ENCODE measurements around the gene MRPL47. TPM values are rescaled to one million over a fixed set of nuclear protein-coding genes. Genes with fewer than 3 reads are reported as not detected.
"Not testable (repeated sequence)": the region's sequence is repeated elsewhere in the genome, so short reads cannot be mapped to it uniquely, and the experiment has no call there.

The MRPL47 gene
- total RNA-seq (66.9 TPM), polyA plus RNA-seq (68.2 TPM)
- long read RNA-seq, donor 1, partial matches to known transcripts = 0 of 4 reads
- long read RNA-seq, donor 1, other reads (novel, unspliced or antisense) = 0 of 4 reads
- long read RNA-seq, donor 2 = 0 reads
- long read RNA-seq, donor 3, transcript MRPL47-202 (6 exons, 673 nt) = minor isoform, 5 of 579 reads
- long read RNA-seq, donor 3, transcript MRPL47-203 (7 exons, 1,370 nt) = major isoform, 76 of 579 reads
- long read RNA-seq, donor 3, partial matches to known transcripts = 466 of 579 reads
- long read RNA-seq, donor 3, other reads (novel, unspliced or antisense) = 32 of 579 reads
- long read RNA-seq, donor 4, transcript MRPL47-203 (7 exons, 1,370 nt) = major isoform, 19 of 21 reads
- long read RNA-seq, donor 4, partial matches to known transcripts = 0 of 21 reads
- long read RNA-seq, donor 4, other reads (novel, unspliced or antisense) = 0 of 21 reads
- long read RNA-seq, donor 5, transcript MRPL47-202 (6 exons, 673 nt) = minor isoform, 5 of 110 reads
- long read RNA-seq, donor 5, transcript MRPL47-203 (7 exons, 1,370 nt) = major isoform, 86 of 110 reads
- long read RNA-seq, donor 5, partial matches to known transcripts = 19 of 110 reads
- long read RNA-seq, donor 5, other reads (novel, unspliced or antisense) = 0 of 110 reads
- long read RNA-seq, donor 6, transcript MRPL47-203 (7 exons, 1,370 nt) = major isoform, 22 of 23 reads
- long read RNA-seq, donor 6, partial matches to known transcripts = 0 of 23 reads
- long read RNA-seq, donor 6, other reads (novel, unspliced or antisense) = 0 of 23 reads
- long read RNA-seq, donor 7, transcript MRPL47-203 (7 exons, 1,370 nt) = major isoform, 43 of 51 reads
- long read RNA-seq, donor 7, partial matches to known transcripts = 5 of 51 reads
- long read RNA-seq, donor 7, other reads (novel, unspliced or antisense) = 0 of 51 reads
- long read RNA-seq, donor 8, transcript MRPL47-203 (7 exons, 1,370 nt) = major isoform, 18 of 21 reads
- long read RNA-seq, donor 8, partial matches to known transcripts = 0 of 21 reads
- long read RNA-seq, donor 8, other reads (novel, unspliced or antisense) = 0 of 21 reads
- long read RNA-seq, donor 9, transcript MRPL47-203 (7 exons, 1,370 nt) = major isoform, 18 of 18 reads
- long read RNA-seq, donor 9, partial matches to known transcripts = 0 of 18 reads
- long read RNA-seq, donor 9, other reads (novel, unspliced or antisense) = 0 of 18 reads
- long read RNA-seq, donor 10, transcript MRPL47-203 (7 exons, 1,370 nt) = major isoform, 32 of 35 reads
- long read RNA-seq, donor 10, partial matches to known transcripts = 0 of 35 reads
- long read RNA-seq, donor 10, other reads (novel, unspliced or antisense) = 0 of 35 reads

GRCh38 chr3:179604321-179605078 is at the start of gene MRPL47, which contains the start of gene NDUFB5:
TSS of gene MRPL47 (minus strand) at chr3:179604638. CDS start at chr3:179604624, 14 bp downstream.
TSS of gene NDUFB5 (plus strand) at chr3:179604794. CDS start at chr3:179604816, 22 bp downstream.
- no peaks in the 10 kb centered on the region for H3K27me3 ChIP-seq (ENCODE audit: control insufficient read depth in 2 of 2, insufficient read depth in 1 of 2, low read length in 1 of 2)
- H3K27ac ChIP-seq (ENCODE audit: low read depth in 1 of 2, low read length in 1 of 2) = peak within 1 kb of the TSS; percentile 92 to 93
- H3K4me1 ChIP-seq (ENCODE audit: control insufficient read depth in 2 of 2, insufficient read depth in 2 of 2, low read length in 2 of 2) = peaks cover 0 to 14% of the 10 kb centered on the region in 2 donors
- peak; percentile 88 to 99 (median 96) for DNase-seq (ENCODE audit: low read depth in 6 of 9, low spot score in 9 of 9)
- H3K36me3 ChIP-seq (ENCODE audit: control insufficient read depth in 2 of 2, insufficient read depth in 2 of 2, low read length in 1 of 2) = peaks cover 10 to 20% of the 10 kb centered on the region in 2 donors
- WGBS = under 1% methylated on average over 45 of the region's 45 CpGs
- H3K9me3 ChIP-seq (ENCODE audit: control insufficient read depth in 2 of 2, insufficient read depth in 1 of 2, low read length in 1 of 2) = no peaks in the 10 kb centered on the region
- peak within 1 kb of the TSS; percentile 66 to 90 for H3K4me3 ChIP-seq (ENCODE audit: low read length in 2 of 2)

- Histone ChIP-seq H3K4me1 (ENCODE audit: control insufficient read depth in 2 of 2, insufficient read depth in 2 of 2, low read length in 2 of 2) (peaks cover 2 to 18% of the 10 kb centered on the region in 2 donors), H3K4me3 (ENCODE audit: low read length in 2 of 2) (peak overlapping the region; percentile 78 to 89), H3K36me3 (ENCODE audit: control insufficient read depth in 2 of 2, insufficient read depth in 2 of 2, low read length in 1 of 2) (no peaks in the 10 kb centered on the region), H3K27ac (ENCODE audit: low read depth in 1 of 2, low read length in 1 of 2) (peak overlapping the region; percentile 87 to 94), H3K9me3 (ENCODE audit: control insufficient read depth in 2 of 2, insufficient read depth in 1 of 2, low read length in 1 of 2) (no peaks in the 10 kb centered on the region), H3K27me3 (ENCODE audit: control insufficient read depth in 2 of 2, insufficient read depth in 1 of 2, low read length in 1 of 2) (peaks cover 0 to 10% of the 10 kb centered on the region in 2 donors)
- under 1% methylated on average over 77 of the region's 77 CpGs for WGBS
- DNase-seq (ENCODE audit: low read depth in 6 of 9, low spot score in 9 of 9) = peak in 7 of 9 donors; percentile 46 to 84 (median 56)
These were observed 48.8 kb upstream of the MRPL47 start for GRCh38 chr3:179653096-179653797.

- H3K4me3 ChIP-seq (ENCODE audit: low read length in 2 of 2) = peak within 1 kb of the TSS; percentile 78 to 89
- H3K4me1 ChIP-seq (ENCODE audit: control insufficient read depth in 2 of 2, insufficient read depth in 2 of 2, low read length in 2 of 2) = peaks cover 2 to 18% of the 10 kb centered on the region in 2 donors
- H3K27me3 ChIP-seq (ENCODE audit: control insufficient read depth in 2 of 2, insufficient read depth in 1 of 2, low read length in 1 of 2) = peaks cover 0 to 10% of the 10 kb centered on the region in 2 donors
- H3K36me3 ChIP-seq (ENCODE audit: control insufficient read depth in 2 of 2, insufficient read depth in 2 of 2, low read length in 1 of 2) = no peaks in the 10 kb centered on the region
- peak in 8 of 9 donors; percentile 34 to 80 (median 45) for DNase-seq (ENCODE audit: low read depth in 6 of 9, low spot score in 9 of 9)
- no peaks in the 10 kb centered on the region for H3K9me3 ChIP-seq (ENCODE audit: control insufficient read depth in 2 of 2, insufficient read depth in 1 of 2, low read length in 1 of 2)
- peak within 1 kb of the TSS; percentile 87 to 94 for H3K27ac ChIP-seq (ENCODE audit: low read depth in 1 of 2, low read length in 1 of 2)
- under 1% methylated on average over 55 of the region's 56 CpGs for WGBS
These were observed 48.1 kb upstream of the MRPL47 start, which contains the start of gene USP13 for GRCh38 chr3:179652447-179653095. TSS of gene USP13 (plus strand) at chr3:179653040. CDS start at chr3:179653226, 186 bp downstream.

GRCh38 chr3:179651687-179652446 is 47.4 kb upstream of the MRPL47 start:
- Histone ChIP-seq H3K36me3 (ENCODE audit: control insufficient read depth in 2 of 2, insufficient read depth in 2 of 2, low read length in 1 of 2) (no peaks in the 10 kb centered on the region), H3K4me3 (ENCODE audit: low read length in 2 of 2) (peak overlapping the region; percentile 42 to 89), H3K4me1 (ENCODE audit: control insufficient read depth in 2 of 2, insufficient read depth in 2 of 2, low read length in 2 of 2) (peaks cover 2 to 18% of the 10 kb centered on the region in 2 donors), H3K27me3 (ENCODE audit: control insufficient read depth in 2 of 2, insufficient read depth in 1 of 2, low read length in 1 of 2) (peaks cover 0 to 10% of the 10 kb centered on the region in 2 donors), H3K27ac (ENCODE audit: low read depth in 1 of 2, low read length in 1 of 2) (no peak overlapping the region), H3K9me3 (ENCODE audit: control insufficient read depth in 2 of 2, insufficient read depth in 1 of 2, low read length in 1 of 2) (no peaks in the 10 kb centered on the region)
- DNase-seq (ENCODE audit: low read depth in 6 of 9, low spot score in 9 of 9) = no peak
- 51% methylated on average over 11 of the region's 11 CpGs for WGBS

GRCh38 chr3:179646177-179646576 is 41.7 kb upstream of the MRPL47 start:
- no peaks in the 10 kb centered on the region for H3K4me1 ChIP-seq (ENCODE audit: control insufficient read depth in 2 of 2, insufficient read depth in 2 of 2, low read length in 2 of 2)
- no peaks in the 10 kb centered on the region for H3K36me3 ChIP-seq (ENCODE audit: control insufficient read depth in 2 of 2, insufficient read depth in 2 of 2, low read length in 1 of 2)
- 95% methylated on average over 3 of the region's 3 CpGs for WGBS
- H3K4me3 ChIP-seq (ENCODE audit: low read length in 2 of 2) = no peak overlapping the region
- H3K27ac ChIP-seq (ENCODE audit: low read depth in 1 of 2, low read length in 1 of 2) = no peak overlapping the region
- DNase-seq (ENCODE audit: low read depth in 6 of 9, low spot score in 9 of 9) = no peak
- H3K9me3 ChIP-seq (ENCODE audit: control insufficient read depth in 2 of 2, insufficient read depth in 1 of 2, low read length in 1 of 2) = no peaks in the 10 kb centered on the region
- no peaks in the 10 kb centered on the region for H3K27me3 ChIP-seq (ENCODE audit: control insufficient read depth in 2 of 2, insufficient read depth in 1 of 2, low read length in 1 of 2)

GRCh38 chr3:179643837-179644236 is 39.4 kb upstream of the MRPL47 start:
- not testable (repeated sequence) for H3K4me3 ChIP-seq (ENCODE audit: low read length in 2 of 2); H3K27me3 ChIP-seq (ENCODE audit: control insufficient read depth in 2 of 2, insufficient read depth in 1 of 2, low read length in 1 of 2); DNase-seq (ENCODE audit: low read depth in 6 of 9, low spot score in 9 of 9); H3K4me1 ChIP-seq (ENCODE audit: control insufficient read depth in 2 of 2, insufficient read depth in 2 of 2, low read length in 2 of 2); H3K36me3 ChIP-seq (ENCODE audit: control insufficient read depth in 2 of 2, insufficient read depth in 2 of 2, low read length in 1 of 2); H3K27ac ChIP-seq (ENCODE audit: low read depth in 1 of 2, low read length in 1 of 2); H3K9me3 ChIP-seq (ENCODE audit: control insufficient read depth in 2 of 2, insufficient read depth in 1 of 2, low read length in 1 of 2)
- WGBS = 98% methylated on average over 8 of the region's 8 CpGs

GRCh38 chr3:179642871-179643270 is 38.4 kb upstream of the MRPL47 start:
- no peaks in the 10 kb centered on the region for H3K27me3 ChIP-seq (ENCODE audit: control insufficient read depth in 2 of 2, insufficient read depth in 1 of 2, low read length in 1 of 2)
- 93% methylated on average over 3 of the region's 3 CpGs for WGBS
- no peaks in the 10 kb centered on the region for H3K36me3 ChIP-seq (ENCODE audit: control insufficient read depth in 2 of 2, insufficient read depth in 2 of 2, low read length in 1 of 2)
- no peaks in the 10 kb centered on the region for H3K9me3 ChIP-seq (ENCODE audit: control insufficient read depth in 2 of 2, insufficient read depth in 1 of 2, low read length in 1 of 2)
- H3K4me1 ChIP-seq (ENCODE audit: control insufficient read depth in 2 of 2, insufficient read depth in 2 of 2, low read length in 2 of 2) = no peaks in the 10 kb centered on the region
- H3K4me3 ChIP-seq (ENCODE audit: low read length in 2 of 2) = no peak overlapping the region
- H3K27ac ChIP-seq (ENCODE audit: low read depth in 1 of 2, low read length in 1 of 2) = no peak overlapping the region
- DNase-seq (ENCODE audit: low read depth in 6 of 9, low spot score in 9 of 9) = no peak

All from thymus (tissue), 14 donors.